Colonic mucosa (tissue), 4 donors: ENCODE results near the gene SF3B3. TPM values are rescaled to one million over a fixed set of nuclear protein-coding genes. Genes with fewer than 3 reads are reported as not detected.
A peak's percentile ranks its signal among the peaks of the same experiment; 100 is the strongest.

Experiments used
- DNase-seq: peaks from one replicate; pipeline ENCODE4 v3.0.0-alpha.2; 2020
- H3K27ac ChIP-seq: fragments of 200-600 bp; one replicate; pipeline ENCODE4 v1.8.0; 2021
- H3K27me3 ChIP-seq: fragments of 200-600 bp; one replicate; pipeline ENCODE4 v1.8.0; 2021
- H3K36me3 ChIP-seq: fragments of 200-600 bp; one replicate; pipeline ENCODE4 v1.8.0; 2021
- H3K4me1 ChIP-seq: fragments of 200-600 bp; one replicate; pipeline ENCODE4 v1.8.0; 2021; ENCODE audit warnings: mild to moderate bottlenecking
- H3K4me3 ChIP-seq: fragments of 200-600 bp; one replicate; pipeline ENCODE4 v1.8.0; 2021
- H3K9ac ChIP-seq, 2 donors: one replicate each; pipeline ENCODE4 v1.7.0; 2013; ENCODE audit warnings: control low read depth in 2 of 2, low read depth in 2 of 2, low read length in 2 of 2
- H3K9me3 ChIP-seq: fragments of 200-600 bp; one replicate; pipeline ENCODE4 v1.8.0; 2021
- intact Hi-C: fragments of 100-400 bp; cut with DNase I; formaldehyde crosslinking; loops from one replicate; pipeline ENCODE4 v1.14.1; 2022
- total RNA-seq, 2 donors: library from RNA; stranded (reverse); fragmentation: NEBNext Ultra II Directional in 1 of 2; extraction: Animal tissue kit (Norgen Biotek cat#: 25700) in 1 of 2; gene quantifications; one replicate each; pipeline ENCODE4 v1.2.1, GENCODE V29; 2021
- TF ChIP-seq, protein P1 (sequence below): fragments of 200-600 bp; IDR thresholded peaks from one replicate; pipeline ENCODE4 v1.8.0; 2022; ENCODE audit warnings: antibody characterized with exemption, mild to moderate bottlenecking
- donor health status: healthy.
- donor health status: DM: no; HTN: no; CAD: no.
- donor health status: DM: no; HTN: no; CAD: no.

Gene SF3B3
- total RNA-seq: 100 to 1,000 TPM; 182 to 369 TPM

DNA sequence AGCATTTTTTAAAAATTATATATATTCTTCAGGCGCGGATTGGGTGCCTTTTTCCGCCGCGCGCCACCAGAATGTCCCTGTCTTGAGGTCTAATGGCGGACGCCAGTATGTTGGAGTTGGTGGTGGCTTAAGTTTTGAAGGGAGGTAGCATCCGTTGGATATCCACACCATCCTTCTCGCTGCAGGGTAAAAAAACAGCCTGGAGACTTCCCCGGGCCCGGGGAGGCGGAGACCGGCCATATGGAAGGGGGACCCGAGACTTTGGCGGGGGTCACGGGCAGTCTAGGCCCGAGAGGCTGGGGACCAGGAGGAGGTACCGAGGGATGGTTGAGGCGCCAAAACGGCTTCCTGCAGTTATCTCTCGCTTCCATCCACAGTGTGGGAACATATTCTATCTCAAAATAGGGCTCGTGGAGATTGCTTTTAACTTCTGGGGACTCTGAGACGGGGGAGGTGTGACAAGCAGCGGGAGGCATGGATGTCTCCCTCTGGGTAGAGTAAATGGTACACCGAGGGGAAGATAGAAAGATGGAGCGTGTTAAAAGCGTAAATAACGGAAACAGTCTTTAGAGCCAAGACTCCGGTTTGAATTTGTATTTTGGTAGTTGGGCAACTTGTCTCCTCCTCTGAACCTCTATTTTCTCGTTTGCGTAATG, at the start of gene SF3B3:
Gene SF3B3 (plus strand): TSS at position 74 of the 656 bp plus-strand sequence. CDS start 2,841 bp downstream, outside the sequence.
- Histone ChIP-seq H3K4me1 (peaks cover 9% of the 10 kb centered on the region), H3K27ac (peak within 1 kb of the TSS; percentile 86)
- intact Hi-C loops: no loop called here

DNA sequence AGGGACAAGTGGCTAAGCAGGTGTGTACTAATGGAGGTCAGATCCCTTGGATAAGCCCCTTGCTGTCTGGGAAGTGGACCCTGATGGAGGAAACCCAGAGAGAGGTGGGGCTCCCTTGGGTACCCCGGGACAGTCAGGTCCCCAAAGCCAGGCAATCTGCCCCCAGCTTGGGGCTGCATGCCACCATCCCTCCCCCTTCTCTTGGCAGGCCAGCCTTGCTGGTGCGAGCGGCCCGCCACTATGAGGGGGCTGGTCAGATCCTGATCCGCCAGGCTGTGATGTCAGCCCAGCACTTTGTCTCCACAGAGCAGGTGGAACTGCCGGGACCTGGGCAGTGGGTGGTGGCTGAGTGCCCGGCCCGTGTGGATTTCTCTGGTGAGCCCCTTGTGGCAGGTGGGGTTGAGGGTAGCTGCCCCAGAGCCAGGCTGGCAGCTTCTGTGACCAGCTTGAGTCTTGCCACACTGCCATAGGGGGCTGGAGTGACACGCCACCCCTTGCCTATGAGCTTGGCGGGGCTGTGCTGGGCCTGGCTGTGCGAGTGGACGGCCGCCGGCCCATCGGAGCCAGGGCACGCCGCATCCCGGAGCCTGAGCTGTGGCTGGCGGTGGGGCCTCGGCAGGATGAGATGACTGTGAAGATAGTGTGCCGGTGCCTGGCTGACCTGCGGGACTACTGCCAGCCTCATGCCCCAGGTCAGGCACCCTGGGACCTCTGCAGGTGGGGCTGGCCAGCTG, 49.1 kb upstream of the SF3B3 start:
- H3K4me1 ChIP-seq: no peaks in the 10 kb centered on the region
- no peak overlapping the region for H3K4me3 ChIP-seq
- H3K9me3 ChIP-seq: no peaks in the 10 kb centered on the region
- H3K27me3 ChIP-seq: no peaks in the 10 kb centered on the region
- no peak overlapping the region for H3K27ac ChIP-seq
- H3K36me3 ChIP-seq: no peaks in the 10 kb centered on the region
- intact Hi-C loops: loop anchor here (5.0 kb wide), 1 partner anchor 102 kb away; no protein-coding TSS in a partner anchor
- DNase-seq: no peak
- TF ChIP-seq, protein P1, sequence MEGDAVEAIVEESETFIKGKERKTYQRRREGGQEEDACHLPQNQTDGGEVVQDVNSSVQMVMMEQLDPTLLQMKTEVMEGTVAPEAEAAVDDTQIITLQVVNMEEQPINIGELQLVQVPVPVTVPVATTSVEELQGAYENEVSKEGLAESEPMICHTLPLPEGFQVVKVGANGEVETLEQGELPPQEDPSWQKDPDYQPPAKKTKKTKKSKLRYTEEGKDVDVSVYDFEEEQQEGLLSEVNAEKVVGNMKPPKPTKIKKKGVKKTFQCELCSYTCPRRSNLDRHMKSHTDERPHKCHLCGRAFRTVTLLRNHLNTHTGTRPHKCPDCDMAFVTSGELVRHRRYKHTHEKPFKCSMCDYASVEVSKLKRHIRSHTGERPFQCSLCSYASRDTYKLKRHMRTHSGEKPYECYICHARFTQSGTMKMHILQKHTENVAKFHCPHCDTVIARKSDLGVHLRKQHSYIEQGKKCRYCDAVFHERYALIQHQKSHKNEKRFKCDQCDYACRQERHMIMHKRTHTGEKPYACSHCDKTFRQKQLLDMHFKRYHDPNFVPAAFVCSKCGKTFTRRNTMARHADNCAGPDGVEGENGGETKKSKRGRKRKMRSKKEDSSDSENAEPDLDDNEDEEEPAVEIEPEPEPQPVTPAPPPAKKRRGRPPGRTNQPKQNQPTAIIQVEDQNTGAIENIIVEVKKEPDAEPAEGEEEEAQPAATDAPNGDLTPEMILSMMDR: no peak
- H3K9ac ChIP-seq: no peak overlapping the region

More for the DNA sequence above, at the start of gene SF3B3:
- Histone ChIP-seq H3K36me3 (peaks cover 6% of the 10 kb centered on the region), H3K4me3 (peak within 1 kb of the TSS; percentile 82), H3K27me3 (no peaks in the 10 kb centered on the region), H3K9me3 (no peaks in the 10 kb centered on the region), H3K9ac (peak within 1 kb of the TSS; percentile 81 to 87)
- peak; percentile 71 for DNase-seq
- TF ChIP-seq, protein P1: no peak

DNA sequence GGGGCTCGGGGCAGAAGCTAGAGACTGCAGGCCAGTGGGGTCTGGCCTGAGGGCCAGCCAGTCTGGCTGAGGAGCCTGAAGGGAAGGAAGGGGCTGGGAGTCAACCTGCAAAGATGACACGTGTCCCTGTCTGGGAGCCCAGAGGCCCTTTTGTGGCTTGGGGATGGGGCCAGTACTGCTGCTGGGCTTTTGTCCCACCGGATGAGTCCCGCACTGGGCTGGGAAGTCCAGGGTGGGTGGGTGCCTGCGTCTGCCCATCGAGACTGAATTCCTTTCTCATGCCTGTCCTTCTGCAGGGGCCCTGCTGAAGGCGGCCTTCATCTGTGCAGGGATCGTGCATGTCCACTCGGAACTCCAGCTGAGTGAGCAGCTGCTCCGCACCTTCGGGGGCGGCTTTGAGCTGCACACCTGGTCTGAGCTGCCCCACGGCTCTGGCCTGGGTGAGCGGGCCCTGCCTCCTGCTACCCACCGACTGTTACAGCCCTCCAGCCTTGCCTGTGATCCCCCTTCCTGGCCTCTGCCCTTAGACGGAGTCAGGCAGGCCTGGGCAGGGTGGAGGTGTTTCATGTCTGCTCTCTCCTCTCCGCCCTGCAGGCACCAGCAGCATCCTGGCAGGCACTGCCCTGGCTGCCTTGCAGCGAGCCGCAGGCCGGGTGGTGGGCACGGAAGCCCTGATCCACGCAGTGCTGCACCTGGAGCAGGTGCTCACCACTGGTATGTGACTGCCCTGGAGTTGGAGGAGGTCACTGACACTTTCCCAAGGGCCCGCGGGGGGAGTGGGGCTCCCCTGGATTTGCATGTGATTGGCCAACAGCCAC, 48.4 kb upstream of the SF3B3 start:
- no peak for DNase-seq
- TF ChIP-seq, protein P1: no peak

DNA sequence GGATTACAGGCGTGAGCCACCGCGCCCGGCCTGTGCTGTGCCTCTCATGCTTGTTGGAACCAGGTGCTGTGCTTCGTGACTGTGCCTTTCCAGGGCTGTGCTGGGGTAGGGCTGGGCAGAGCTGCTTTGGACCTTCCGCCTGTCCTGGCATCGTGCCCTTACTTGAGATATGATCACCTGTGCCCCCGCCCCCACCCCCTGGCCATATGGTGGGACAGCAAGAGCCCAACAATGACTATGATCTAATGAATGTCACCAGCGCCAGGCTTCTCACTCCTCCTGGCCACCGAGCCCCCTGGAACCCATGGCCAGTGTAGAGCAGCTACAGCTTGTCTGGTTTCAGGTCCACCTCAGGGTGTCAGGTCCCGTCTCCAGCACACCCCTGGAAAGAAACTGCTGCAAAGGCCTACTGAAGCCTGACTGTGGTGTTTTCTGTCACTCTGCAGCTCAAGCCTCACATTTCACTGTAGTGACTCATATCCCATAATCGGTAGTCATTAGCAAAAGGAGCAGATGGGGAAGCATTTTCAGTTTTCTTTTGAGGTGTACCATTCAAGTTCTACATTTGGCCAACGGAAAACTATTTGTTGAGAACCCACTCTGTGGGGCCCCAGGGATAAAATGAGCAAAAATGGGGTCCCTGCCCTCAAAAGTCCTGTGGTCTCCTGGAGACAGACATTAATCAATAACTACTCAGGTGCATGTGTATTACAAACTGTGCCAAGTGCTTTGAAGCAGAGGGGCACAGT, 47.2 kb upstream of the SF3B3 start:
- Histone ChIP-seq H3K4me1 (no peaks in the 10 kb centered on the region), H3K9ac (peak overlapping the region; percentile 2 to 26), H3K36me3 (no peaks in the 10 kb centered on the region), H3K27ac (no peak overlapping the region), H3K27me3 (no peaks in the 10 kb centered on the region), H3K4me3 (no peak overlapping the region), H3K9me3 (no peaks in the 10 kb centered on the region)
- TF ChIP-seq, protein P1: no peak
- intact Hi-C loops: no loop called here
- DNase-seq: no peak

More for the DNA sequence above, 48.4 kb upstream of the SF3B3 start:
- Histone ChIP-seq H3K4me3 (no peak overlapping the region), H3K27ac (no peak overlapping the region), H3K9ac (no peak overlapping the region), H3K4me1 (no peaks in the 10 kb centered on the region), H3K9me3 (no peaks in the 10 kb centered on the region), H3K36me3 (no peaks in the 10 kb centered on the region), H3K27me3 (no peaks in the 10 kb centered on the region)
- intact Hi-C loops: no loop called here

DNA sequence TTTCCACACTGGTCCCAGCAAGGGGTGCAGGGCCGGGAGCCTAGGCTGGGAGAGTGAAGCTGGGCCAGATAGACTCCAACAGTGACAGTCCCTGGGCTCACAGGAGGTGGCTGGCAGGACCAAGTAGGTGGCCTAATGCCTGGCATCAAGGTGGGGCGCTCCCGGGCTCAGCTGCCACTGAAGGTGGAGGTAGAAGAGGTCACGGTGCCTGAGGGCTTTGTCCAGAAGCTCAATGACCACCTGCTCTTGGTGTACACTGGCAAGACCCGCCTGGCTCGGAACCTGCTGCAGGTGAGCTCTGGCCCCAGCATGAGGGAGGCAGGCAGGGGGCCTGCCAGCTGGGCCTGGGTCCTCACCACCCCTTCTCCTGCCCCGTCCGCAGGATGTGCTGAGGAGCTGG, 45.4 kb upstream of the SF3B3 start:
- Histone ChIP-seq H3K4me3 (no peak overlapping the region), H3K36me3 (no peaks in the 10 kb centered on the region), H3K27ac (no peak overlapping the region), H3K27me3 (no peaks in the 10 kb centered on the region), H3K9ac (no peak overlapping the region), H3K4me1 (no peaks in the 10 kb centered on the region), H3K9me3 (no peaks in the 10 kb centered on the region)
- no peak for DNase-seq
- intact Hi-C loops: no loop called here
- TF ChIP-seq, protein P1: no peak
